HG03280 (cell line): ENCODE measurements around the gene JCAD.
"Not testable (repeated sequence)": the region's sequence is repeated elsewhere in the genome, so short reads cannot be mapped to it uniquely, and the experiment has no call there.

ENCODE experiments used
- ATAC-seq: cut with Tn5 transposase; IDR thresholded peaks from one replicate; pipeline ENCODE4 v1.9.1; 2021; ENCODE audit warnings: mild to moderate bottlenecking, moderate library complexity; ENCODE audit not compliant: unreplicated experiment

The JCAD gene

DNA sequence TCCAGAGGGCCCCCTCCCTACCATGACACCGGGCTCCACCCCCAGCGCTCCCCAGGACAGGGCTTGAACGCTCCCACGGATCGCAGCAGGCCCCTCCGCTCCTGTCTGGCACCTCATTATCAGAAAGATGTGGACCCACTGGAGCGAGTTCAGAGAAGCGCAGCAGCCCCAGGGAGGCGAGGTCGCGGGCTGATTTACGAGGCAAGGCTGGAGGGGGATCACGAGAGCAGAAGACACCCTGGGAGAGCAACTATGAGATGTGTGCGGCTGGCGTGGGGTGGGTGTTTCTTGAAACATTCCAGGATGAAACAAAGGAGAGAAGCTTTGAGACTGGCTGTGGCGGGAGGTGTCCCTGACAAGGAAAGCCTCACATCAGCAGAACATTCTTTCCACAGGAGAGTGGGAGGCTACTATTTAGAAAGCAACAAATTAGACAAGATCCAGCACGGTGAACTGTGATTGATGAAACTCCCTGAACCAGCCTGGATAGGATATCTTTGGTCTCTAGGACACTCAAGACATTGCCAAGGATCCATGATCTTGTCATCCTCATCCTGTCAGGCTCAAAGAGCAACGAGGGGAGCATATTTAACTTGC is 66.0 kb downstream of the JCAD start:
- no peak for ATAC-seq

DNA sequence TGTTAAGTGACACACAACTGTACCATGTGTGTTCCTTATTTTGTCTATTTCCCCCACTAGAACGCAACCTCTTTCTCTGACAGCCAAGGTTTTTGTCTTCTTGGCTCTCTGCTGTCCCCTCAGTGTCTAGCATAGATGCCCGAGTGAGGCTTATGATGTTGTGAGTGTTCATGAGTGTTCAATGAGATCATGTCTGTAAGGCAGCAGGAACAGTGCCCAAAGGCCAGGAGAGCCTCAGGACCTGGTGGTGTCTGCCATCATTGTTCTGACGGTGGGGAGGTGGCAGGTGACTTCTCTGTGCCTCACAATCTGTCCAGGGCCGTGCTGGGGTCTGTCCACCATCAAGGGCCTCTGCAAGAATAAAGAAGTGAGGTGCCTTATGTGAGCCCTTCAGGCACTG is 66.5 kb downstream of the JCAD start:
- no peak for ATAC-seq

DNA sequence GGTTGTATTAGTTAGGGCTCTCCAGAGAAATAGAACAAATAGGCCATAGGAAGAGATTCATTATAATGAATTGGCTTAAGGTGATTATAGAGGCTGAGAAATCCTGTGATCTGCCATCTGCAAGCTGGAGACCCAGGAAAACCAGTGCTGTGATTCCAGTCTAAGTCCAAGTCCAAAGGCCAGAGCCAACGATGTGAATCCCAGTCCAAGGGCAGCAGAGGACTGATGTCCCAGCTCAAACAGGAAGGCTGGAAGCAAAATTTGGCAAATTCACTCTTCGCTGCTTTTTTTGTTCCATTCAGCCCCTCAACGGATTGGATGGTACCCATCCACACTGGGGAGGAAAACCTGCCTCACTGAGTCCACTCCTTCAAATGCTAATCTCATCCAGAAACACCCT is 68.0 kb downstream of the JCAD start:
- ATAC-seq, result no peak

DNA sequence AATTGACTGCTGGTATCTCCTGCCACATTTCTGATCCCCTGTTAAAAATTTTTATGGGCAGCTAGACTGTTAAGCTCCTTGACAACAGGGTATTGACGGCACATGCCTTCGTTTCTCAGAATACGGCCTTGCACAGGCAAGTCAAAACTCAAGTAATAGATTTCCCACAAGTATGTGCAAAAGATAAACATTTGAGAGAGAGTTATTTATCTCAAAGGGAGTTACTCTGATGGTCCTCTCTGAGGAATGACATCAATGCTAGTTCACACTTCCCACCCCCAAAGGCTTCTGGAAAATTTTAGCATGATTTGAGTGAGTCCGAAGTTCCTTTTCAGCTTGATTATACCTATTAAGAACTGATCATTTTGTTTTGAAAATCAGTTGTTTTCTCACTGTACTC is 71.9 kb downstream of the JCAD start:
- no peak for ATAC-seq

DNA sequence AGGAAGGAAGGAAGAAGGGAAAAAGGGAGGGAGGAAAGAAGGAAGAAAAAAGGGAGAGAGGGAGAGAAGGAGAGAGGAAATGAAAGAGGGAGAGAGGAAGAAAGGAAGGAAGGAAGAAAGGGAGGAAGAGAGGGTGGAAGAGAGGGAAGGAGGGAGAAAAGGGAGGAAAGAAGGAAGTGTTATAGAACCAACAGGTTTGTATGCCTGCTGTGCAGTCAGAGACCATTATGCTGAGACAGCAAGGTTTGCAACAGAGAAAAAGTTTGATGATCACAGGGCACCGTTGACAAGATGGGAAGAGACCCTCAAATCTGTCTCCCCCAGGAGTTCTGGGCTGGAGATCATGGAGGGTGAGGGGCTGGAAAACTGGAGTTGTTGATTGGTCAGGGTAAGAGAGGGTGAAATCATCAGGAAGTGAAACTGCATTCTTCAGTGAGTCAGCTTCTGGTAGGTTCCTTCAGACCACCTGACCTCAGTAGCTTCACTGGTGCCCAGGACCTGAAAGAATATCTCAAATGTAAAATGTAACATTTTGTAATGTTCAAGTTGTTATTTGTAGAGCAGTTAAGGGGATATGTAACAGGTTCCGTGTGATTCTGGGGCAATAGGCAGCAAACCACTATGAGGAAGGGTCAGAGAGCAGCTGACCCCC is 76.3 kb downstream of the JCAD start:
- ATAC-seq, result no peak

DNA sequence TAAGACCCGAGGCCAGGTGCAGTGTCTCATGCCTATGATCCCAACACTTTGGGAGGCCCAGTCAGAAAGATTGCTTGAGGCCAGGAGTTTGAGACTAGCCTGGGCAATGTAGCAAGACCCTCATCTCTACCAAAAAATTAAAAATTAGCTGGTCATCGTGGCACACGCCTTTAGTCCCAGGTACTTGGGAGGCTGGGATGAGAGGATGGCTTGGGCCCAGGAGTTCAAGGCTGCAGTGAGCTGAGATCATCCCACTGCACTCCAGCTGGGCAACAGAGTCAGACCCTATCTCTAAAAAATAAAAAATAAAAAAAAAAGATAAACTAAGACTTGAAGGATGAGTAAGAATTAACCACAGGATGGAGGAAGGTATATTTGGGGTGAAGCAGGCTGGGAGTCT is 77.9 kb downstream of the JCAD start:
- no peak for ATAC-seq

DNA sequence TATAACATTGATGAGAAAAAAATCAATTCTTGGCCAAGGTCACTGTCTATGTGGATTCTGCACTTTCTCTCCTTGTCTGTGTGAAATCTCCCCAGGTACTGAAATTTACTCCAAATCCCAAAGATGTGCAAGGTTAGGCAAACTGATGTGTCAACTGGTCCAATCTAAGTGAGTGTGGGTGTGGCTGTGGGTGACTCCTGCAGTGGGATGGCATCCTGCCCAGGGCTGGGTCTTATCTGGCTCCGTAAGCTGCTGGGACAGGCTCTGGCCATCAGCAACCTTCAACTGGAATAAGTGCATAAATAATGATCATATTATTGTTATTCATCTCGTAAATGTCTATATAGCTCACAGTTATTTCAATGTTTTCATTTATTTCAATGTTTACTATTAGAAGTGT is 79.3 kb downstream of the JCAD start:
- ATAC-seq, result no peak

DNA sequence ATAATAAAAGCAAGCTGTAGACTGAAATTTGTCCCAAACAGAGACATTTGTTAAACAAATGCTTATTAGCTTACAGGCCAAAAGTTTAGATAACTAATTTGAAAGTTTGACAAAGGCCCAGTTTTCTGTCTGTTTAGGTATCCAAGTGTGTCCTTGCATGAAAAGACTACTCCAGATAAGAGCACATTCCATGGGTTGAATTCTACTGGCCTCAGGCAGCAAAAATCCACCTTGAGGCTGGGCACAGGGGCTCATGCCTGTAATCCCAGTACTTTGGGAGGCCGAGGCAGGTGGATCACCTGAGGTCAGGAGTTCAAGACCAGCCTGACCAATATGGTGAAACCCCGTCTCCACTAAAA is 80.0 kb downstream of the JCAD start:
- not testable (repeated sequence) for ATAC-seq

DNA sequence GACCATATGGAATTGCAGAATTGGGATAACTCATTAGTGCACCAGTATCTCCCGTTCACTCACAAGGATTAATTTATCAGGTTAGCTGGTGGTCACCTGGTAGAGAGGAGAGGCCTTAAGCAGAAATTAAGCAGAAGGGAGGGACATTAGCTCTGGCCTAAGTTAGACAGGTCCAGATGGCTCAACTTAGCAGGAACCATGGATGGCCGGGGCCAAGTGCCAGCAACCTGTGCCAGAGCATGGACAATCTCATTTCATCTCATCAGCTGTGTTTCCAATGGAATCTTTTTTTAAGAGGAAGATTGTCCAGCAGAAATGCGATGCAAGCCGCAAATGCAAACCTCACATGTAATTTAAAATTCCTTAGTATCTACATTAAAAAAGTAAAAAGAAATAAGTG is 82.2 kb downstream of the JCAD start:
- ATAC-seq, result no peak

DNA sequence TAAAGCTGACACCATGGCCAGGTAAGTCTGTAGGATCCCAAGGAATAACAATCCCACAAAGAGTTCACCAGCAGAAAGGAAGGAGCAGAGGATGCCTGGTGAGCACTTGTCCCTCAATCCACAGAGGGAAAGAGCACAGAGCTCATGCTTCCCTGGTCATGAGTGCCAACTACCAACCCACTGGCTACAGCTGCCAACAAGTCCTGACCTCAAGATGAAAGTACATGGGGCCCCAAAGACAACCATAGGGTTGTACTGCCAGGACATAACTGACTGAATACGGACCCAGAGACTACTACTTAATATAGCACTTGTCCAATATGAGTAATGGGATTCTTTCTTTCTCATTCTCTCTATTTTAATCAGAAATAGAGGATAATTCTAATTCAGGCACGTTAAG is 83.3 kb downstream of the JCAD start:
- no peak for ATAC-seq

DNA sequence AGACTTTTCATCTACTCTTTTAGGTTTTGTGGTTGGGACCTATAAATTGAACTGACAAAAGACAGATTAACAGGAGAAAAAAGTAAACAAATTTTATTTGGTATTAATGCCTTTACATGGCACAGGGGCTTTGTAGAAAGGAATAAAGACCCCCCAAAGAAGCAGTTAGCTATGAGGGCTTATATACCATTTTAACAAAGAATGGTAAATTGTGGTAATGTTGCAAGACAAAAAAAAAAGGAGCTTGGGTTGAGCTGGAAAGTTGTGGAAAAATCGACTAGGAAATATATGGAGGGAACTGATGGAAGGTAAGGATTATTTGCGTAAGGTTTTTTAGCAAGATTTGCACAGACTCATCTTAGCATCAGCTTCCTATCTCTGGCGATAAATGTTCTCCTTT is 84.6 kb downstream of the JCAD start:
- no peak for ATAC-seq

DNA sequence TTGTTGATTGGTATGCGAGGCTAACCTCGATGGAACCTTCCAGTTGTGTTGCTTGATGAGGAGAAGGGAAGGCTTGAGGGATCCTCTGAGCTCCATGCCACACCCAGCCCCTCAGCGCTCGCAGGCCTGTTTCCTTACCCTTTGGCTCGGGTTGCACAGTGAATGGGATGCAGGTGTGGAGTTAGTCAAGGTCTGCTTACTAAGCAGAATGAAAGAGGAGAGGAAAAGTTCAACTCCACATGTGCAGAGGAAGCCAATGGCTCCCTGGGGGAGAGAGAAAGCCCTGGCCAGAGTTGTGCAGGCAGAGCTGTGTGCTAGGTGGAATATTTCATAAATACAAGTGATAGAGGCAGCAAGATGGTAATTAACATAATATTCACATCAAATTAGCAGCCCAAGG is 85.5 kb downstream of the JCAD start:
- ATAC-seq, result no peak

DNA sequence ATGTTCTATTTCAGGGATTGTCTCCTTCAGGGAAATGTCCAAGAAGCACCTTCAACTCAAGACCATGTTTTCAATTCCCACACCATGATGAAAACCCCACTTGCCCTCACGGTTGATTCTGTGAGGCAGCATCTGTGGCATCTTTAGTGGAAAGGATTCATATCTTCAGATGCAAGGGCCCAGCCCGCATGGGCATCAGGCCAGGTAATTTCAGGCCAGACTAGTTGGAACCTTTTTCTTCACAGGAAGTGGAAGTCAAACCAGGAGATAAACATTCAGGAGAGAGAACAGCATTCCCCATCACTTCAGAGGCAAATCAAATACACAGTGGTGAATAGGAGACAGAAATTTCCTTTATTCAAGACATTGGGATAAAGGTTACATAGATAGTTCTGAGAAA is 88.8 kb downstream of the JCAD start:
- no peak for ATAC-seq

DNA sequence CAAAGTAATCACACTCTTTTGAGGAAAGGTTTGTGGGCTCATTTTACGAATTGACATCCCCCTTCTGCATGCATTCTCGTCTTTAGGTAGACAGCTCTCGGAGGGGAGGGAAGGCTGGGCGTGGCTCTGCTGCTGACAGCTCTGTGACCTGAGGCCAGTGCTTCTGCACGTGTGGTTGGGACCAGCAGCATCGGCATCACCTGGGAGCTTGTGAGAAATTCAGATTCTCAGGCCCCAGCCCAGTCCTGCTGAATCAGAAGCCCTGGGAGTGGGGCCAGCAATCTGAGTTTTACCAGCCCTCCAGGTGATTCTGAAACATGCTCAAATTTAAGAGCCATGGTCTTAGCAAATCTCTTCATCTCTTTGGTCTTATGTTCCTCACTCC is 89.4 kb downstream of the JCAD start:
- no peak for ATAC-seq

DNA sequence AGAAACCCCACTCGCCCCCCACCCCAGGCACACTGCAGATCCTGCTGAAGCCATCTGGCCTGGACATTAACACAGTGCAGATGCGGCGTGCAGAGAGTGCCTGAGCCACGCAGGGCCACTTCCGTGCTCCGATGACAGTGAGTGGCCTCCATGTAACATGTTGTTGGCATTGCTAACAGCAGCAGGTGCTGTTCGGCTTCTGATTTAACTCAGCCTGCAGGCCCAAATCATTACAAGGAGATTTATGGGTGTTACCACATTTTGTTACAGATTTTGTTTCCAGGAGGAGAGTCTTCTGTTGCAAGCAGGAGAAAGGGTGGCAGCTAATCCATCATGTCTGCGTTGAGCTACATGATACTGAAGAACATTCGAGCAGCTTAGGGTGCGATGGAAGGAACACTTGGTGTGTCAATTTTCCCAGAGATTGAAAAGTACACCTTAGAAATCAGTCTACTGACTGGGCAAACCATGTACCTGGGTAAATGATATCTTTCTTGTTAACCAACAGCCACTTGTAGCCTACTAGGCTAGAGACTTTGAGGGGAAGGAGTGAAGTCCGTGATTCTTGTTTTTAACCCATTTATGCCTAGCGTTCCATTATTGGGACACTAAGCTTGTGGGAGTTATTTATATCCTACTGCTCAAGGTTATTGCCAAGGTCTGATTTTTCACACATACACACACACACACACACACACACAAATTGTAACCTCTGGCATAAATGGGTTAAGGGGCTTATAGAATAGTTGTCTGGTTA is 90.0 kb downstream of the JCAD start:
- ATAC-seq, result no peak

DNA sequence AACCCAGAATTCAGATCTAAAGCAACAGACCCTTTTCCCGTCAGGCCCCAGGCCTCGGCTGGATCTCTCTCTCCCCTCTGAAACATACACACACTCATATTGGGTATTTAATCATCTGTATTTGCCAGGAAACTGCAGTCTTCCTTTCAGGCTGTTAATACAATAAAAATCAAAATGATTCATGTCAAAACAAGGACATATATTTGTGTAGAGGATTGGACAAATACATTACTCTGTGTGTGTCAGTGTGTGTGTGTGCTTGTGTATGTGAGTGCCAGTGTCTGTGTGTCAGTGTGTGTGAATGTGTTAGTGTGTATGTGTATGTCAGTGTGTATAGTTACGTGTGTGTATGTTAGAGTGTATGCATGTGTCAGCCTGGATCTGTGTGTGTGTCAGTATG is 90.8 kb downstream of the JCAD start:
- no peak for ATAC-seq

DNA sequence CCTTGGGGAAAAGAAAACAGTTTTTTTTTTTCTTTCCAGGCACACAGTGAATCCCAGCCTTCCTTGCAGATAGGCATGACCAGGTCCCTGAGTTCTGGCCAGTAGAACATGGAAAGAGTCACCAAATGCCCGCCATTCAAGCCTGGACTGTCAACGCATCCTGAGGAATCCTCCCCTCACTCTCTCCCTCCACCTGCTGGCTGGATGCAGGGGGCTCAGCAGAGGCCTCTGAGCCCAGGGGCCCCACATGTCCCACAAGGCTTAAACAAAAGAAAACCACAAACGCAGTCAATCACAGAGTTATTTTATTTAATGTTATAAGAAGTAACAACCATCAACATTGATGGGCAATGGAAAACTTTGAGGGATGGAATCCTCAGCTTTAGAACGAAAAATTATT is 93.1 kb downstream of the JCAD start:
- no peak for ATAC-seq
